Hematopoietic multipotent progenitor cell (in vitro differentiated cells): ENCODE data around the gene KLC3. TPM values are rescaled to one million over a fixed set of nuclear protein-coding genes. Genes with fewer than 3 reads are reported as not detected.

Source experiments
- DNase-seq, 3 donors: peaks; one replicate each; pipeline ENCODE4 v3.0.0-alpha.2; 2011 to 2015; ENCODE audit warnings: low read depth in 2 of 3, low spot score in 2 of 3
- total RNA-seq: library from RNA; depleted of rRNA; stranded (reverse); fragments of >200 nt; gene quantifications from one replicate; pipeline ENCODE4 v1.2.3, GENCODE V29; 2012

KLC3 gene
- total RNA-seq, 1 donor: under 0.01 TPM

GRCh38 chr19:45347570-45348366, 7.2 kb downstream of the KLC3 start:
- DNase-seq: no peak

GRCh38 chr19:45348367-45349125, 8.0 kb downstream of the KLC3 start:
- DNase-seq: no peak

GRCh38 chr19:45349126-45349415, 8.5 kb downstream of the KLC3 start:
- DNase-seq: no peak

- no peak for DNase-seq
Measured at GRCh38 chr19:45349430-45349941, 8.9 kb downstream of the KLC3 start.

GRCh38 chr19:45350477-45351058, 10.0 kb downstream of the KLC3 start:
- no peak for DNase-seq

- DNase-seq: no peak
Measured at GRCh38 chr19:45351401-45351952, 10.9 kb downstream of the KLC3 start.

GRCh38 chr19:45352062-45352461, 11.5 kb downstream of the KLC3 start:
- DNase-seq: no peak

GRCh38 chr19:45352471-45352870, 11.9 kb downstream of the KLC3 start:
- DNase-seq: no peak

- no peak for DNase-seq
Measured at GRCh38 chr19:45352914-45353796, 12.6 kb downstream of the KLC3 start.

- no peak for DNase-seq
Measured at GRCh38 chr19:45354241-45354842, 13.8 kb downstream of the KLC3 start.

GRCh38 chr19:45355402-45355801, 14.9 kb downstream of the KLC3 start:
- no peak for DNase-seq

GRCh38 chr19:45355910-45356309, 15.4 kb downstream of the KLC3 start:
- DNase-seq: no peak

- DNase-seq: peak in 1 of 3 donors; percentile 28
Measured at GRCh38 chr19:45356760-45357444, 16.4 kb downstream of the KLC3 start.

GRCh38 chr19:45357445-45357783, 16.9 kb downstream of the KLC3 start:
- no peak for DNase-seq

- no peak for DNase-seq
Measured at GRCh38 chr19:45358213-45358792, 17.8 kb downstream of the KLC3 start.

- no peak for DNase-seq
Measured at GRCh38 chr19:45361608-45362007, 21.1 kb downstream of the KLC3 start.

- no peak for DNase-seq
Measured at GRCh38 chr19:45362291-45362690, 21.7 kb downstream of the KLC3 start.

GRCh38 chr19:45363861-45364459, 23.4 kb downstream of the KLC3 start:
- DNase-seq: no peak

- no peak for DNase-seq
Measured at GRCh38 chr19:45364696-45365095, 24.1 kb downstream of the KLC3 start.
